Epithelial cell of esophagus (primary cell): Measurements from ENCODE around the gene KCNIP1.

Experiments
- DNase-seq: peaks from one replicate; pipeline ENCODE4 v3.0.0; 2010; ENCODE audit warnings: low read depth
- H3K4me3 ChIP-seq: 2 replicates; pipeline ENCODE4 v1.5.1; 2011; ENCODE audit warnings: mild to moderate bottlenecking, low read length, control low read depth
- CTCF ChIP-seq: IDR thresholded peaks from 2 replicates; pipeline ENCODE4 v1.5.1; 2011; ENCODE audit warnings: low read depth, mild to moderate bottlenecking, low read length, control low read depth, inconsistent platforms; ENCODE audit not compliant: insufficient read depth; ENCODE audit errors: missing control alignments

The KCNIP1 gene

DNA sequence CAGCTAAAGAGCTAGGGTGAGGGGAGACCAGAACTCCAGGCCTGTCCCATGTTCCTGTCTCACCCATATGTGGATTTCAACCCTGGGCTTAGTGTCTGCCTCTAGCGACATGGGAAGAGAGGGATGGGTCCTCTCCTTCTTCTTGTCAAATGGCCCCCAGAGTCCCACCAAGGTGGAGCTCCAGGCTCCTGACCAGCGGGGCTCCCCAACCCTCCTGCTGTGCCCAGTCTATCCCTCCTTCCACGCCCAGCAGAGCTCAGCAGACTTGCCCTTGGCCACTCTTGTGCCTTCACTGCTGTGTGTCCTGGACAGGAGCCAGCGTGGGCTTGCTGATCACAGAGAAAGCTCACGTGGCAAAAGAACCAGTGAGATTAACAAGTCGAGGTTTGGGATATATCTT is 156.7 kb downstream of the KCNIP1 start:
- TF ChIP-seq CTCF, result no peak
- H3K4me3 ChIP-seq, result no peak overlapping the region
- no peak for DNase-seq

DNA sequence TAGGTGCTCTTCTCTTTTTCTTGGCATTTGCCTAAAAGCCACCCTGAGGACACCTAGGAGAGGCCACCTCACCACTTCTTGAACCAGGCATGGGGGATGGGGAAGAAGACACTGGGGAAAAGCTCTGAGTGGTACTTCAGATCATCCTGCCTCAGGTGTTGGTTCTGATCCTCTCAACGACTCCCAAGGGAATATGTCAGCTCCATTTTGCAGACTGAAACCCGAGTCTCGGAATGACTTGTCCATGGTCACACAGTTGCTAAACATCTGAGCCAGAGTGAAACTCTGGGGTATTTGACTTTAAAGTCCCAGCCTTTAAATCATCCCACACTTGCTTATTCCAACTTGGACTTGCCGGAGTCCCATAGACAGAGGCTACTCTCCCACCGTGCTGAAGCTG is 159.1 kb downstream of the KCNIP1 start:
- H3K4me3 ChIP-seq, result no peak overlapping the region
- no peak for DNase-seq
- no peak for TF ChIP-seq CTCF

GRCh38 chr5:170678811-170679210 is 175.0 kb downstream of the KCNIP1 start:
- no peak for TF ChIP-seq CTCF
- no peak overlapping the region for H3K4me3 ChIP-seq
- no peak for DNase-seq

DNA sequence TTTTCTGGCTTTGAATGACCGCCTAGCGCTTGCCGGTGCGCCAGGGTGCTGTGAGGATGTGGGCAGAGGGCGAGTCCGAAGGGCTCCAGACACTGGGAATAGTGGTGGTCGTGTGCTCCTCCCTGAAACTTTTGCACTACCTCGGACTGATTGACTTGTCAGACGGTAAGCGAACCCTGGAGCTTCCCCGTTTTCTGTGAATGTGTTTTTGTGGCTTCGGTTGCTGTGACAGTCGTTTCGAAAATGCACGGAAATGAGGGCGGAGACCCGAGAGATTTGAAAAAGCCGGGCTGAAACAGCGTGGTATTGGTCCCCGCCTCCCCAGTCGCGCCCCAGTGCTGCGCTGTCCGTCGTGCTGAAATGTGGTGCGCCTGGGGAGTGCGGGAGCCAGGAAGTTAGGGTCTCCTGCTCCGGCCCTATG is 177.2 kb downstream of the KCNIP1 start:
- TF ChIP-seq CTCF, result no peak
- no peak overlapping the region for H3K4me3 ChIP-seq
- DNase-seq, result peak; percentile 53

- no peak for TF ChIP-seq CTCF
These were observed 187.8 kb downstream of the KCNIP1 start for GRCh38 chr5:170691657-170692056.

DNA sequence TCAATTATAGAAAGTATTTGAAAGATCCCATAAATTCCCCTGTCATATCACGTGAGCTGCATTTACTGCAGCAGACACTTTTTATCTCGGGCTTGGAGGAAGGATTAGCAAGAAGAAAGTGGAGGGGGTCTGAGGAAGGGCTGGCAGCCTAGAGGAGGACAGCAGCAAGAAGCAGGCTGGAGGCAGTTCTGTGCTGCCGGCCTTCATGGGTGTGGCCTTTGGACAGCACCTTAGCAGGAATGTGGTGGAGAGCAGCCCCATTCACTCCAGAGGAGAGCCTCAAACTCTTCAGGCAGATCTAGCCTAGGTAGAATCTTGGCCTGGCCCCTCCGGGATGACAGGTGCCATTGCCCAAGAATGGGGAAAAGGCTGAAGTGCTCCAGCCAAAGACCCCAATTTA is 189.9 kb downstream of the KCNIP1 start:
- TF ChIP-seq CTCF, result no peak
- H3K4me3 ChIP-seq, result no peak overlapping the region
- no peak for DNase-seq

More at GRCh38 chr5:170691657-170692056, 187.8 kb downstream of the KCNIP1 start:
- no peak overlapping the region for H3K4me3 ChIP-seq
- no peak for DNase-seq

DNA sequence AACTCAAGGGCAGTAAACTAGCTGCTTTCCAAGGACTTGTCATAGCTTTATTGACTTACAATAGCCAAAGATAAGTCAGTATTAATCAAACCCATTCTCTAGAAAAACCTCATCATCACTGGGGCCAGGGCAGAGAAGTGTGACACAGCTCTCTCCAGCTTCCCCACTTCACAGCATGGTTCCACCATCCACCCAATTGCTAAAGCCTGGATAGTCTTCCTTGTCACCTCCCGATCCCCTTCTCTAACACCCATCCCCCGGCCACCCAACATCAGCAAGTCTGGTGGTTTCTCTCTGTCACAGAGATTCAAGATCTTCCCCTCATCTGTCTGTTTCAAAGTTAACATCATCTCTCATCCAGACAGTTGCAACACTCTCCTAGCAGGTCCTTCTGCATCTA is 191.1 kb downstream of the KCNIP1 start:
- DNase-seq, result no peak
- no peak overlapping the region for H3K4me3 ChIP-seq
- TF ChIP-seq CTCF, result no peak
